OCI-M1 (cell line): ENCODE measurements around the gene NHS.
"Not testable (repeated sequence)": the region's sequence is repeated elsewhere in the genome, so short reads cannot be mapped to it uniquely, and the experiment has no call there.

Experiments used
- DNase-seq: peaks from one replicate; lab custom pipeline; 2025; lab: John Stamatoyannopoulos, UW

Gene NHS

DNA sequence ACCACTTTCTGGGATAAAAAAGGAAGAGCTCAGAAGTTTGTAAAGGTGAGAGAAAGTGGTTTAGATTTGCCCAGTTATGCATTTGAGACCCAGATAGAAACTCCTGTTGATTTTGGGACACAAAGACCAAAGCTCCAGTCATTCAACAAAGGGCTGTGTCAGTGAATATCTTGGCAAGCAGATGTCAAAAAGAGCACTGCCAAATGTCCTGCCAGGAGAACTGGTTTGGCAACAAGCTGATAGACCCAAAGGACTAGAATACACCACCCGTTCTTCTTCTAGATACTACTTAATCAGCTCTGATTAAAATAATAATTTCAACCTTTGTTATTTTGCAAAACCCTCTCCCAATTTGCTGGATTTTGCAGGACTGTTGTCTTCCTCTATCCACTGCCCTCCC, 121.4 kb downstream of the NHS start:
- DNase-seq = no peak

DNA sequence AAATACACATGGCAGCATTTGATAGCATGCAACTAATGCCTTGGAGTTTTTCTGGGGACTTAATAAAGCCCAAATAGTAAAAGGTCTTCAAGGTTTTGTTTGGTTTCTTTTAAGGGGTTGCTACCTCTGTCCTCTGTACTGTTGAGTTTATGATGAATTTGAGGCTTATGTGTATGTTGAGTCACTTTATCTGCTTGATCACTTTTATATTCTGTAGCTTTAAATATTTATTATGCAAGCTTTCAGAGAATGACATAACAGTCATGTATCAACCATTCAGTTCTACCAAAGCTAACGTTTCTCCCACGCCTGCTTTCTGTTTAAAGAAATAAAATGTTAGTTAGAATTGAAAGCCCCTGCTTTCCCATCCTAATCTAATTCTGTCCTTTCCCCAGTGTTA, 122.2 kb downstream of the NHS start:
- no peak for DNase-seq

DNA sequence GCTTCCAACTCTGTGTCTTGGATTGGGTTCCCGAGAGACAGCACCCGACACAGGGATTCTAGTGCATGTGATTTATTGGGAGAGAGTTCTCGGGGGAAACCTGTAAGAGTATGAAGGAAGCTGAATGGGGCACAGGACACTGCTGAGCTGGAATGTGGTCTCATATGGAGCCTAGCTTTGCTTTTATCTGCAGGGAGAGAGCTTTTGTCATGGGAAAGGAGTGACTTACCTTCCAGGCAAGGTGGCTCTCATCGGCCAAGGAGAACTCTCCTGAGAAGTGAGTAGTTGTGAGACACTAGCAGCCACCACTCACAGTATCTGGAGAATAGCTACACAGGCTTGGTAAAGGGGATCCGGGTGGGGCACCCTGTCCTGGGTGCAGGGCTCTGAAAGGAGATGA, 124.5 kb downstream of the NHS start:
- DNase-seq = no peak

DNA sequence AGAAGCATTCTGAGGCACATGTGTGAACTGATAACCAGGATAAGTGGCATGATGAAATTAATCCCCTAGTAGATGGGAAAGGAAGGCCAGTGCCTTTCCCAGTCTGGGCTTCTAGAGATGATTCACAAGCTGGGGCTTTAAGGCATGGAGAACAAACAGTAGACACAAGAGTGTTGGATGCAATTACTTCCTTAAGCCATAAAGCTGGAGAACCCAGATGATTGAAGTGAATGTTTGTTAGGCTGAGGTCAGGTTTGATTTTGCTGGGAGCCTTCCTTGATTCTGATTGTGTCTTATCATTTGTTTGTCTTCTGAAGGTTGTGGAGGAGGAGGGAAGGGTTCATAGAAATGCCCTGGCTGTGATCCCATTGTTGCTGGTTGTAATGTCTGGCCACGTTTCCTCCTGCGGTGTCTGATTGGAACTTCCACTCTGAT, 125.2 kb downstream of the NHS start:
- DNase-seq = no peak

DNA sequence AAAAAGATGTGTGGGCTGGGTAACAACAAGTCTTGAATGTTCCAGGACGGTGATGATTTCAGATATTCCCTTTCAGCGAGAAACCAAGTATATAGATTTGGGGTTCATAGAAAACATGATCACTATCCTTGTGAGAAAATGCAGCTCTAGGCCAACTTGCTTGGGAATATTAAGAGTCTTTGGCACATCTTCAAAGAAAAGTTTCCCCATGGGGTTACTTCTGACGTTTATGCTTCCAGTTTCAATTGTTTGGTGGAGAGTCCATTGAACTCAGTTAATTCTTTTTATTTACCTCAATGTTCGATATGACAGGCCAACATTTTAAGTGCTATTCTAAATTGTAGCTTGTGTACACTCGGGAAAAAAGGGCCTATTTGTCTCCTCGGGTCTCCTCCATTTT, 126.7 kb downstream of the NHS start:
- no peak for DNase-seq

DNA sequence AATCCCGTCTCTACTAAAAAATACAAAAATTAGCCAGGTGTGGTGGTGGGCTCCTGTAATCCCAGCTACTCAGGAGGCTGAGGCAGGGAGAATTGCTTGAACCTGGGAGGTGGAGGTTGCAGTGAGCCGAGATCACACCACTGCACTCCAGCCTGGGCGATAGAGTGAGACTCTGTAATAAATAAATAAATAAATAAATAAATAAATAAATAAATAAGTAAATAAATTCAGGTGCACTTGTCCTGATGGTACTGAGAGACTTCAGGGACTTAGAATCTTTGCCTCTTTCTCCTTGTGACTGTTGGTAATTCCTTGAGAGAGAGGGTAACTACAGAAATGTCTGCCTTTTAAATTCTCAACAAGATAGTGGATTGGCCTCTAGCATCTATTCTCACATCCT, 131.4 kb downstream of the NHS start:
- DNase-seq = not testable (repeated sequence)

DNA sequence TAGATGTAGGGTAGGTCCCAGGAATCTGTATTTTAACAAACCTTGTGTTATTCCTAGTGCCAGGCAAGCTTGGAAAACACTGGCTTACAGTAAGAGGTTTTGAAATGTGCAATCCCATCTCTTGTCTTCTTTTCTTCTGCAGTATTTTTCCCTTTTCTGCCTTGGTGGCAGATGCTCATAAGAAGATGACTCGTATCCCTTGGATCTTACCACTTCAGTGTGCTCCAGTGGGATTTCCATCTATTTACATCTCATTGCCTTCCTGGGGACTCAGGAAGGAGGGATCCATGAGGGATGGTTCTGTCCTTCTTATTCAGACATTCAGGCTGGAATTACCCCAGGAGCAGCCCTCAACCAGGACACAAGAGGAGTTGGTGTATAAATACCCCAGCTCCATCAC, 136.6 kb downstream of the NHS start:
- no peak for DNase-seq

DNA sequence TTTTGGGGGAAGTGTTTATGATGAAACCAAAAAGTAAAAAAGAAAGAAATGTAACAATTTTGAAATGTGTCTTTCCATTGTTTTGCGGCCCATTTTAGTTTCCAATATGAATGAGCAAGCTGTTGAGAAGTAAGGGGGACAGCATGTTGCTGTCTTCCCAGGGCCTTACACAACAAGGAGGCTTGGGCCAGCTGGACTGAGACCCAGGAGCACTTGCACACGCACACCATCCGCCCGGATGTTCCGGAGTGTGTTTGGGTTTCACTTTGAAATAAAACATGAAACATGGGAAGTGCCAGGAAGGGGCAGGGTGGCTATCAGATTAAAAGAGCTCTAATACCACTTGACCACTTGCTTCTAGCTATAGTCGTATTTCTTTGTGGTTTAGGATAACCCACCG, 144.4 kb downstream of the NHS start:
- no peak for DNase-seq

DNA sequence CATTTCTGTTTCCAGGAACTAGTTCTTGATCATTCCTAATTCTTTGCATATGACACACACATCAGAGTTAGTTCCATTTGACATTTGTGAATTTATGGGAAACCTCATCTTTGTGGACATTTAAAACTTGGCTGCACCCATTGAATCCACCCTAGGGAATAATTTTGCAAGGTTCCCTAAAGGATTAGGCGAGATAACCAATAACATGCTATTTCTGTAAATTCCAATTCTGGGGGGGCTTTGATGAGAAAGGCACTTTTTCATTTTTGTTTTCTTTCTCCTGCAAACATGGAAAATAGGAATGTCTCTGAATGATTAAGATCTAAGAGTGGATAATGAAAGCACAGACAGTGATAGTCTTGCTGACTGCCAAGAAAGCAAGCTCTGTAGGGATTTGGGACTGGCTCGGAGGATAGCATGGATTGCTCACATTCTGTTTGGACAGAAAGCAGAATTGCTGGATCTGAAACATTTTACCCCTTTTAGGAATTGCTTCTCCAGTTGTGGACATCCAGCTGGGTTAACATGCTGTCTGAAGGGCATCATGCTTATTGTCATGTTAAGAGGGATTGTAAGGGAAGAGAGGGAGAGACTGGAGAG, 145.1 kb downstream of the NHS start:
- no peak for DNase-seq

DNA sequence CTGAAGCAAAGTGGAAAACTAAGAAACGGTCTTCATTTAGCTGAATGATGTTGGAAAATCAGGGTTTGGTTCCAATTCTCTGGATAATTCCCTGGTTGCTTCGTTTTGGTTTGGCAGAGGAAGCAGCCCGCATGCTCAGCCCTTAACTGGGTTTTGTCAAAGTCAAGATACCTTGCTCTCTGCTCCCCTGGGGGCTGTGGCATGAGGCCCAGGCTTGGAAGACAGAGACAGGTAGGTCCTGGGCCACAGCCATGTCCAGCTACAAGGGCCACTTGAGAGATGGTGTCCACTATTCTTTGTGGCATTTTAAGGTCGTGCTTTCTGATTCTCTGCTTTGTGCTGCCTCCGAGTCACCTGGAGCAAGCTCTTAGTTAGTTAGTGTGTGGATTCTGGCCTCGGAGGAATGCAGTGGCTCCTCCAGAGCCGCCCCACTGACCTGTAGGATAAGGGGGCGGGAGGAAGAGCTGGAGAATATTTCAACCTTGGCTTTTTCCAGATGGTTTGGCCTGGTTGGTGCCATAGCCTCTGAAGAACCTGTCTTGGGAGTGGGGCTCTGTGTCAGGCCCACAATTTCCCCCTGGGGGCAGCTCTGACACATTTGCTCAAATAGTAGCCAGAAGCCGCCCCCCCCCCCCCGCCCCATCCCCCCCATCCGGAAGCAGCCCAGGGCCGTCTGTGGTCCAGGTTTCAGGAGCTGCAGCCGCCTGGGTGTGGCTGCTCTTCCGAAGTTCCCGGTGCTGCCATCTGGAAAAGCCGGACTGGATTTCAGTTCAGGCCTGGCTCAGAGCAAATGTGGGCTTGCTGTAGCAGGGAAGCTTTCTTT, 147.1 kb downstream of the NHS start:
- DNase-seq = no peak

DNA sequence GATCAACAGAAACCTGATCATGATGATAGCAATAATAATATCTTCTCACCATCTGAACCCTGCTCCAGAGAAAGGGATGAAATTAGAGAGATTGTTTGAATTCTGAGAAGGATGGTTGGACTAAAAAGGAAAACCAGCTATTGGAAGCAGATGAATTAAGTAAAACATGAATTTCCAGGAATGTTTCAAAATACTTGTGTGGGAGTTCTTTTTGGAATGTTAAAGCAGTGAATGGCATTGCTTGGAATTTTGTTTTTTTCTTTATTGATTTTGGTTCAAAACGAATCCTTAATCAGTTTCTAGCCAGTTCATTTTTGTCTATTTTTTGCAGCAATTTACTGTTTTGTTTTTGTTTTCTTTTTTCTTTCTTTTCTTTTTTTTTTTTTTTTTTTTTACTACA, 150.3 kb downstream of the NHS start:
- no peak for DNase-seq

DNA sequence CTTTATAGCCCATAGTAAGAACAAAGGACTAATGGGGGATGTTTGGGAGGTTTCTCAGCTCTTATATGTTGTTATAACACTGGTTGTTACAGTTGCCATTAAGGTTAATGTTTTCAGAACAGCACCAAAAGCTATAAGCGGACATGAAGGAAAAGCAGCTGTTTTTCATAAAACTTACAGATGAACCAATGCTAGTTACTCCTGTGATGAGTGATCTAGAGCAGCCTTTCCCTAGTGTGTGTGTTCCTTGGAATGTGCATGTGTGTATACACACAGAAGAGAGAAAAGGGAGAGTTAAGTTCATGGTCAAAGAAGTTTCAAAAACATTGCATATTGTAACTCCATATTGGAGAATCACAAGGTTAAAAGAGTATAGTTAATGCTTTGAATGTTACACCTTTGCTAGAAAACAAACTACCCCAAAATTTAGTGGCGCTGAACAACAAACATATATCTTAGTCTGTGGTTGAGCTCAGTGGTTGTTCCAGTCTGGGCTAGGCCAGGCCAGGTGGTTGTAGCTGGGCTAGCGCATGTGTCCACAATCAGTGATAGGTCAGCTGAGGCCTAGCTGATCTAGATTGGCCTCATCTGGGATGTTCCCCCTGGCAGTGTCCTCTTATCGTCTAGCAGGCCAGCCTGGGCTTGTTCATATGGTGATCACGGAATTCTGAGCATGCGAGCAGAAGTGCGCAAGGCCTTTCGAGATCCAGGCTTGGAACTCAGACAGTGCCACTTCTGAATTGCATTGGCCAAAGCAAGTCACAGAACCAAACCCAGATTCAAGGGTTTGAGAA, 151.0 kb downstream of the NHS start:
- DNase-seq = no peak

DNA sequence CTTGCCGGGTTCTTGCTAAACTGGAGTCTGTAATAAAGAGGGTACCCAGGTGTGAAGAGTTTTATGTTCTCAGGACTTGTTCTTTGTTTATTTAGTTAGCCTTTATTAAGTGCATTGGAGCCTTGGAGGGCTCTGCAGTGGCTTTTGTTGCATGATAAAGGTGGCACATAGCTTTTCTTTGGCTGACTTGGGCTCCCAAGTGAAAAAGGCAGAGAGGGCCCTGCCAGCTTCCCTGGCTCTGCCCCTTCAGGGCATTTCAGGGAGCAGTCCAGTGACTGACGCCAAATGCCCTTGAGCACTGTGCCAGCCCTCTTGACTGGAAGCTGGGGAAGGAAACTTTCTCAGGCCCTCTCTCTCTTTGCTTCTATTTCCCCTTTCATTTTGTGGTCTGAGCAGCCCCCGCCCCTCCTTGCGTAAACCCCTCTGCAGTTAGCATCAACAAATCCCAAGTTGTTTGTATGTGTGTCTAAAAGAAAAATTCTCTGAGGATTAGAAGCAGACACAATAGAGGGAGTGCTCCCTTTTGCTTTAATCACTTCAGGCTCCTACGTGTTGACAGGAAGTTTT, 152.2 kb downstream of the NHS start:
- DNase-seq = no peak

DNA sequence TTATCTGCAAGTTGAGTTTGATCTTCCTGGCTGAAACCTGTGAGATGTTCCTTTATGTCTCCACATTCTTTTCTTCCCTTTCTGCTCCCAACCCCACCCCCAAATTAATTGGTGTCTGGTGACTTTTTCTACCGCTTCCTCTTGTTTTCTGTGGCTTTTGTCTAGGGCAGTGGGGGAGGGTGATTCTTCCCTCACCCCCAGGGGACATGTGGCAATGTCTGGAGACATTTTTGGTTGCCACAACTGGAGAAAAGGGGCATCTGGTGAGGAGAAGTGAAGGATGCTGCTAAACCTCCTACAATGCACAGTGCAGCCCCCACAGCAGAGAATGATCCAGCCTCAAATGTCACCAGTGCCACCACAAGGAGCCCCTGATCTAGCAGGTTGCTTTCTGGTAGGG, 152.9 kb downstream of the NHS start:
- DNase-seq = peak; percentile 8

DNA sequence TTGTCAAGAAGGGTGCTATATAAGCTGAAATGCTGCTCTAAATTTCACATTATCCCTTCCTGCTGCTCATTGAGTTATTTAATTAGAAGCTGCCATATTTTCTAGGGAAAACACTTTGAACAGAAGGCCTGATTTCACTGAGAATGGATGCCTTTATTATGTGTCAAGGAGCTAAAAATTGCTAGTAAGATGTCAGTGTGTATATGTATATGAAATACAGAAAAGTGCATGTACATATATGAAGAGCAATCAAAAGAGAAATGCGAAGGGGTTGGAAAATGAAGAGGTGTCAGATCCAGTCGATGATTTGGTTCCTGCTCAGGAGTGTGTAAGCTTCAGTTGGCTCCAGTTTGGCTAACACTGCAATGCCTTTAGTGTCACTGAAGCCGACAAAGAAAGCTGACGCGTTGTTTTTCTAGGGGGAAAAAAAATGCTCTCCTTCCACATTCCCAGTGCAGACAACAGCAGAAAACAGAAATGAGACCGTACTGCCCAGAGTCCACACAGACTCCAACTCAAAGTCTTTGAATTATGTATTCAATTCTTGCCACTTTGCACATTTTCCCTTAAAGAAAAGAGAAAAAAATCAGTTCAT, 154.2 kb downstream of the NHS start:
- no peak for DNase-seq

DNA sequence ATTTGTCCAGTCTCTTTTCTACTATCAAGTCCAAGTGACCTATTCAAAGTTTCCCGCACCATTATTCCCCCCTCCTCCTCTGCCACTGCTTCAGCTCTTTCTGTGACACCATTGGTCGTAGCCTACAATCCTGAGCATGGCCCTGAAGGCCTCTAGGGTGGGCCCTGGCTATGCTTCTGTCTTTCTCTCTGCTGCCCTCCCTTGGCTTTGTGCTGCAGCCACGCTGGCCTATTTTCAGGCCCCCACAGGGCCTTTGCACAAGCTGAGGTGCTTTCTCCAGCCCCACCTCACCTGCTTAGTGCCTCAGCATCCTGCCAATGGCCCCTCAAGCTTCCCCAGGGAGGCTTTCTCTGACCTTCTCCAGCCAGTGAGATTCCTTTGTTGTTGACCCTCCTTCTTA, 156.5 kb downstream of the NHS start:
- DNase-seq = no peak

DNA sequence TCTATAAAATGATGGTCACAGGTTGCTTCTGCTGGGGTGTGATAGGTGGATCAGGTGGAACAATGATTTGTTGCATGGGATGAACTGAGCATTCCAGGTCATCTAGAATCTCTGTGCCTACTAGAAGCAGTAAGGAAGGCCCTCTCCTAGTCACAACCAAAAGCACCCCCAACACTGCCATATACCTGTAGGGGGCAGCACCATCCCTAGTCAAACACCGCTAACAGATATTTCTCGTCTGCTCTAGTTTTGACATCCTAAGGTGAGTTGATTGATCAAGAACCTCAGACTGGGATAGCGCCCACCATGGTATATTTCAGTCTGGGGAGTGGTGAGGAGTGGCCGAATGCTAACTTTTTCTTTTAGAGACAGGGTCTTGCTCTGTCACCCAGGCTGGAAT, 160.2 kb downstream of the NHS start:
- DNase-seq = peak; percentile 2

DNA sequence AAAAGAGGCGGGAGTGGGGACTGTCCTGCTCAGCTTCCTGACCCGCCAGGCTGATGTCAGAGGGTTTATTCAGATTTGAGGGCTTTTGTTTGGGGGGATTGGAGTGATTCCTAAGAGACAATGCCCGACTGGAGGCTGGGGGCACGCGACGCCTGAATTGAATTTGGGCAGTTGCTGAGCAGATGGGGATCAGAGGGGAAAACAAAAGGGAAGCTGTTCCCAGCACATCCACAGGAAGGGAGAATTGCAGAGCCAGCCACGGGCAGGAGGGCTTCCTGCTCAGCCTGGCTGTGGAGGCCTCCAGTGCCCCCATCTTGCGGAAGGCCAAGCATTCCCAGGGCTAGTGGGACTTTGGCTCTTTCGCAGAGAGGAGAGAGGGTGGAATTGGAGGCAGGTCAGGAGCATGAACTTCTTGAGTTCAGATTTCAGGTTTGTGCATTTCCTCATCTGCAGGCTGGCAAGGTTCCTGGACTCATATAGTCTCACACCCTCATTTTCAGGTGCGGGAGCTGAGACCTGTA, 162.8 kb downstream of the NHS start:
- no peak for DNase-seq

DNA sequence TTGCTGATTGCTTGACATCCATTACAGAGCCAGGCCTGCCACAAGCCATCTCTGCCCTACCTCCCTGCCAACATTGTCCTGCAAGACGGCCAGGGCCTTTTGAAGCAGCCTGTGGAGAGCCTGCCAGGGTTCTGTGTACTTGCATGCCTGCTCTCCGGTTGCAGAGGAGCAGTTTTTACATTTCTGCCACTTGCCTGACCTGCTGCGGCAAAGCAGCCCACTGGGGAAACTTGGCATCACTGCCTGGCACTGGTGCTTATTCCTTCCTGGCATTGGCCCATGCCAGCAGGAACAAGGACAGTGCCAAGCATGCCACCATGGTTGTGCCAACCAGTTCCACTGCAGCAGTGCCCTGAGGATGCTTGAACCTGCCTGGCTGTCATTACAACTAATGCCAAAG, 167.1 kb downstream of the NHS start:
- DNase-seq = no peak

DNA sequence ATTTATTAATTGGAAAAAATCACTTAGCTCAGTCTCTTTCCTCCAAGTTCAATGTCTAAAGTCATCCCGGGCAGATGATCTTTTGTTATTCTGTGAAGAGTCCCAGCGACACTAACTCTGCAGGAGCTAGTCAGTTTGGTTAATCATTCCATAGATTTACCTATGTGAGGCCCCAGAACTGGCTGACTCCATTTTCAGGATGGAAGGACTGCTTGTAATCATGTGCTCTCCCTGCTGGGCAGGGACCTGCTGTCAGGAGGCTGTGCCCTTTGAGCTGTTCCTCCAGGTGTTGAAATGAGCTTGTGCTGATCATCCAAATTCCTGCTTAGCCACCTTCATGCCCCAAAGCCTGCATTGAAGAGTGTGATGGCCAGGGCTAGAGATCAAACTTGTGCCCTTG, 169.8 kb downstream of the NHS start:
- no peak for DNase-seq

DNA sequence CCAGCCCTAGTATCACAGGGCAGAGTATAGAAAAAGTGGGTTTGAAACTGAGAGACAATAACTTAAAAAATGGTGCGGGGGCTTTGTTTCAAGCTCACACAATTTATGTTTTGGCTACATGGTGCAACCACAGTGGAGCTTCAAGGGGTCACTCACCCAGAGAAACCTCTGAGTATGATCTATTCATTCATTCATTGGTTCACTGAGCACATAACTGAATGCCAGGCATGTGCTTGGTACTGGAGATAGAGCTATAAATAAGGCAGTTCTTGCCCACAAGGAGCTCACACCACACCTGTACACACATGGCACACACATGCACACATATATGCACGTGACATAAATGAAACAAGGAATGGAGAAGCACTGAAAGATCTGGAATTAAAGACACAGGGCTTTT, 171.4 kb downstream of the NHS start:
- no peak for DNase-seq

DNA sequence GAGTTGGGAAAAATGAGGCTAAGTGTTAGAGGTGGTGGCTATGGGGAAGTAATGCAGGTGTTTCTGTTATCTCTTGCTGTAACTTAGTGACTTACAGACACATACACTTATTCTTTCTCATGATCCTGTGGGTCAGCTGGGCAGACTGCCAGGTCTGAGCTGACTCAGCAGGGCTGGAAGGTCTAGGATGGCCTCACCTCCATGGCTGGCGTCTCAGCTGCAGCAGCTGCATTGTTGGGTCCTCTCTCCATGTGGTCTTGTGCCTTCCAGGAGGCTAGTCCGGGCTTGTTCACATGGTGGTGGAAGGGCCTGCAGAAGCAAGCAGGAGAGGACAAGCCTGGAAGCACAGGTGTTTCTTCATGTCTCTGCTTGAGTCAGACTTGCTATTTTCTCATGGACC, 172.7 kb downstream of the NHS start:
- DNase-seq = peak; percentile 39
